ENCODE results near the gene GCLM. TPM values are rescaled to one million over a fixed set of nuclear protein-coding genes. Genes with fewer than 3 reads are reported as not detected.
"Not testable (repeated sequence)": the region's sequence is repeated elsewhere in the genome, so short reads cannot be mapped to it uniquely, and the experiment has no call there.

Gene GCLM
- total and polyA plus RNA-seq, 2 donors (not counting 3 experiments of a cell fraction or from before 2014, with no cell fraction given), result 12.3 to 55.9 TPM

- Histone ChIP-seq H4K20me1 (replicated peaks; ENCODE audit: control insufficient read depth, extremely low read depth, insufficient read depth, low read length) (no peaks in the 10 kb centered on the region), H3K9me3 (replicated peaks; ENCODE audit: control insufficient read depth, insufficient read depth, low read length) (no peaks in the 10 kb centered on the region), H3K27ac (ENCODE audit: insufficient read depth, low read depth, low read length) (no peak overlapping the region), H2AFZ (ENCODE audit: low read depth, low read length) (no peak overlapping the region), H3K4me2 (ENCODE audit: insufficient read depth, low read length) (no peak overlapping the region), H3K4me1 (ENCODE audit: control insufficient read depth, extremely low read depth, insufficient read depth, low read length) (peaks cover 8% of the 10 kb centered on the region), H3K79me2 (ENCODE audit: control insufficient read depth, insufficient read depth, low read length) (no peaks in the 10 kb centered on the region), H3K27me3 (ENCODE audit: control insufficient read depth in 2 of 2, insufficient read depth in 2 of 2, low read length in 2 of 2) (peaks cover 0 to 7% of the 10 kb centered on the region in 2 experiments), H3K36me3 (ENCODE audit: control insufficient read depth in 2 of 2, extremely low read depth in 1 of 2, insufficient read depth in 2 of 2, low read length in 2 of 2) (no peaks in the 10 kb centered on the region), H3K9me1 (replicated peaks; ENCODE audit: control insufficient read depth, extremely low read depth, insufficient read depth, low read length) (no peaks in the 10 kb centered on the region), H3K9ac (replicated peaks; ENCODE audit: extremely low read depth, insufficient read depth, low read length) (no peak overlapping the region), H3K4me3 (replicated peaks in 1 of 3; ENCODE audit: insufficient read depth in 1 of 3, low read depth in 1 of 3, low read length in 3 of 3) (no peak overlapping the region)
- ChIA-PET POLR2A (no interaction called here), CTCF (interaction anchor here (1.0 to 2.4 kb wide), 9 partner anchors 34 to 546 kb away, joined by 3 to 22 read pairs (median 7); no protein-coding TSS in a partner anchor)
- dilution Hi-C loops (cut with MboI; ENCODE audit: extremely low pct_ligation_motif_present, low sequenced_read_pairs) (no loop called here), intact Hi-C loops (cut with micrococcal nuclease) (no loop called here)
- BruUV-seq (replicated peaks), result no TSS peak
- no peak for FAIRE-seq
- TF ChIP-seq FOS (IDR thresholded peaks at IDR 0.05; ENCODE audit: borderline replicate concordance, insufficient read depth, low read length) (no peak), JUN (IDR thresholded peaks at IDR 0.05; ENCODE audit: borderline replicate concordance, insufficient read depth, insufficient read length, low read depth) (no peak), MYC (IDR thresholded peaks at IDR 0.05; ENCODE audit: low read depth, low read length) (no peak), EZH2 (IDR thresholded peaks at IDR 0.05; ENCODE audit: borderline replicate concordance, low read depth, low read length, severe bottlenecking) (no peak)
- DNase-seq (ENCODE audit: low read depth, low spot score), result no peak
These were observed 57.9 kb downstream of the GCLM start for GRCh38 chr1:93851327-93851712.

DNA sequence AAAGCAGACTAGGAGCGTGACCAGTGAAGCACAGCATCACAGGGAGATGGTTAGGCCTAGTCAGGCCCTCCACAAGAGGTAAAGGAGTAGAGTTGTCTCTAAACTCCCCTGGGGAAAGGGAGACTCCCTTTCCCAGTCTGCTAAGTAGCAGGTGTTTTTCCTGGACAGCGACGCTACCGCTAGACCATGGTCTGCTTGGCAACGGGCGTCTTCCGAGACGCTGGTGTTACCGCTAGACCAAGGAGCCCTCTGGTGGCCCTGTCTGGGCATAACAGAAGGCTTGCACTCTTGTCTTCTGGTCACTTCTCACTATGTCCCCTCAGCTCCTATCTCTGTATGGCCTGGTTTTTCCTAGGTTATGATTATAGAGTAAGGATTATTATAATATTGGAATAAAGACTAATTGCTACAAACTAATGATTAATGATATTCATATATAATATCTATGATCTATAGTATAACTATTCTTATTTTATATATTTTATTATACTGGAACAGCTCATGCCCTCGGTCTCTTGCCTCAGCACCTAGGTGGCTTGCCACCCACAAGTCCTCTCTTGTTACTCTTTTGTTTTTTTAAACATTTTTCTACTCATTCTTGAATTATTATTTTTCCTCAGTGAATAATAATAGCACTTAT is 58.4 kb downstream of the GCLM start:
- DNase-seq (ENCODE audit: low read depth, low spot score), result peak; percentile 57
- dilution Hi-C loops (cut with MboI; ENCODE audit: extremely low pct_ligation_motif_present, low sequenced_read_pairs), result not testable (repeated sequence)
- peaks cover 12% of the 10 kb centered on the region for H3K4me1 ChIP-seq (ENCODE audit: control insufficient read depth, extremely low read depth, insufficient read depth, low read length)

More for the DNA sequence above, 58.4 kb downstream of the GCLM start:
- H3K79me2 ChIP-seq (ENCODE audit: control insufficient read depth, insufficient read depth, low read length); H3K27me3 ChIP-seq (ENCODE audit: control insufficient read depth in 2 of 2, insufficient read depth in 2 of 2, low read length in 2 of 2); H3K9me1 ChIP-seq (replicated peaks; ENCODE audit: control insufficient read depth, extremely low read depth, insufficient read depth, low read length); BruUV-seq (replicated peaks); H3K4me3 ChIP-seq (replicated peaks in 1 of 3; ENCODE audit: insufficient read depth in 1 of 3, low read depth in 1 of 3, low read length in 3 of 3); H4K20me1 ChIP-seq (replicated peaks; ENCODE audit: control insufficient read depth, extremely low read depth, insufficient read depth, low read length); H3K9ac ChIP-seq (replicated peaks; ENCODE audit: extremely low read depth, insufficient read depth, low read length); H3K27ac ChIP-seq (ENCODE audit: insufficient read depth, low read depth, low read length); H2AFZ ChIP-seq (ENCODE audit: low read depth, low read length); H3K9me3 ChIP-seq (replicated peaks; ENCODE audit: control insufficient read depth, insufficient read depth, low read length); POLR2A ChIA-PET; H3K4me2 ChIP-seq (ENCODE audit: insufficient read depth, low read length); H3K36me3 ChIP-seq (ENCODE audit: control insufficient read depth in 2 of 2, extremely low read depth in 1 of 2, insufficient read depth in 2 of 2, low read length in 2 of 2): not testable (repeated sequence)
- CTCF ChIA-PET, result interaction anchor here (1.0 to 2.4 kb wide), 9 partner anchors 34 to 546 kb away, joined by 3 to 22 read pairs (median 7); no protein-coding TSS in a partner anchor
- intact Hi-C loops (cut with micrococcal nuclease), result loop anchor here (1.0 kb wide), 1 partner anchor 413 kb away; no protein-coding TSS in a partner anchor
- peak; percentile 37 for FAIRE-seq
- TF ChIP-seq, protein P1, sequence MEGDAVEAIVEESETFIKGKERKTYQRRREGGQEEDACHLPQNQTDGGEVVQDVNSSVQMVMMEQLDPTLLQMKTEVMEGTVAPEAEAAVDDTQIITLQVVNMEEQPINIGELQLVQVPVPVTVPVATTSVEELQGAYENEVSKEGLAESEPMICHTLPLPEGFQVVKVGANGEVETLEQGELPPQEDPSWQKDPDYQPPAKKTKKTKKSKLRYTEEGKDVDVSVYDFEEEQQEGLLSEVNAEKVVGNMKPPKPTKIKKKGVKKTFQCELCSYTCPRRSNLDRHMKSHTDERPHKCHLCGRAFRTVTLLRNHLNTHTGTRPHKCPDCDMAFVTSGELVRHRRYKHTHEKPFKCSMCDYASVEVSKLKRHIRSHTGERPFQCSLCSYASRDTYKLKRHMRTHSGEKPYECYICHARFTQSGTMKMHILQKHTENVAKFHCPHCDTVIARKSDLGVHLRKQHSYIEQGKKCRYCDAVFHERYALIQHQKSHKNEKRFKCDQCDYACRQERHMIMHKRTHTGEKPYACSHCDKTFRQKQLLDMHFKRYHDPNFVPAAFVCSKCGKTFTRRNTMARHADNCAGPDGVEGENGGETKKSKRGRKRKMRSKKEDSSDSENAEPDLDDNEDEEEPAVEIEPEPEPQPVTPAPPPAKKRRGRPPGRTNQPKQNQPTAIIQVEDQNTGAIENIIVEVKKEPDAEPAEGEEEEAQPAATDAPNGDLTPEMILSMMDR (IDR thresholded peaks at IDR 0.05; ENCODE audit: extremely low read depth in 1 of 2, insufficient read depth in 1 of 2, low read depth in 1 of 2, low read length in 2 of 2), result peak; percentile 38
